Prostate gland (tissue), 2 donors: ENCODE measurements around the gene TOMM7.

Source experiments
- POLR2A ChIP-seq: fragments of 450-650 bp; IDR thresholded peaks from one replicate; pipeline ENCODE4 v1.6.1; 2016; ENCODE audit warnings: antibody characterized with exemption, mild to moderate bottlenecking
- POLR2AphosphoS5 ChIP-seq: sonication (generic); formaldehyde crosslinking; IDR thresholded peaks from one replicate; pipeline ENCODE4 v1.6.1; 2017; ENCODE audit warnings: antibody characterized with exemption
- TF ChIP-seq, protein P1 (sequence below), 4 experiments: fragments of 200-600 bp in 2 of 4; fragments of 450-650 bp in 2 of 4; sonication (generic) in 2 of 4; IDR thresholded peaks; 1 replicate in 3 of 4; 2 replicates in 1 of 4; pipeline ENCODE4 v1.5.1; 2016 to 2019; ENCODE audit warnings: antibody characterized with exemption in 4 of 4, mild to moderate bottlenecking in 2 of 4, moderate library complexity in 2 of 4

DNA sequence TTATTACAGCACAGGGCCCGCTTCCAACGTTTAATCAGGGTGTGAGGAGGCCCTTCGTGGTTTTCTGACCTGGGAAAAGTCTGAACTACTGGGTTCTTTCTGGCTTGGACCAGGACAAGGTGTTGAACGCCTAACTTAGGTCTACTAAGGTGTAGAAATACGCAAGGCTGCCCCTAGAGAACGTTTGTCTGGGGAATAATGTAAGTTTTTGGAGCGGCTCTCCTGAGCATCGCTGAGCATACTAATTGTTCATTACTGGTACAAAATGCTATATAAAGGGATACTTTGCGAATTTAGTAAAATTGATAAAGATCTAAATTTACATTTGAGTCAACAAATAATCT is 32.4 kb upstream of the TOMM7 start:
- TF ChIP-seq, protein P1, sequence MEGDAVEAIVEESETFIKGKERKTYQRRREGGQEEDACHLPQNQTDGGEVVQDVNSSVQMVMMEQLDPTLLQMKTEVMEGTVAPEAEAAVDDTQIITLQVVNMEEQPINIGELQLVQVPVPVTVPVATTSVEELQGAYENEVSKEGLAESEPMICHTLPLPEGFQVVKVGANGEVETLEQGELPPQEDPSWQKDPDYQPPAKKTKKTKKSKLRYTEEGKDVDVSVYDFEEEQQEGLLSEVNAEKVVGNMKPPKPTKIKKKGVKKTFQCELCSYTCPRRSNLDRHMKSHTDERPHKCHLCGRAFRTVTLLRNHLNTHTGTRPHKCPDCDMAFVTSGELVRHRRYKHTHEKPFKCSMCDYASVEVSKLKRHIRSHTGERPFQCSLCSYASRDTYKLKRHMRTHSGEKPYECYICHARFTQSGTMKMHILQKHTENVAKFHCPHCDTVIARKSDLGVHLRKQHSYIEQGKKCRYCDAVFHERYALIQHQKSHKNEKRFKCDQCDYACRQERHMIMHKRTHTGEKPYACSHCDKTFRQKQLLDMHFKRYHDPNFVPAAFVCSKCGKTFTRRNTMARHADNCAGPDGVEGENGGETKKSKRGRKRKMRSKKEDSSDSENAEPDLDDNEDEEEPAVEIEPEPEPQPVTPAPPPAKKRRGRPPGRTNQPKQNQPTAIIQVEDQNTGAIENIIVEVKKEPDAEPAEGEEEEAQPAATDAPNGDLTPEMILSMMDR (IDR thresholded peaks at IDR 0.05) = no peak
- no peak for TF ChIP-seq POLR2AphosphoS5
- no peak for TF ChIP-seq POLR2A
